ENCODE measurements around the gene HDAC9.

DNA sequence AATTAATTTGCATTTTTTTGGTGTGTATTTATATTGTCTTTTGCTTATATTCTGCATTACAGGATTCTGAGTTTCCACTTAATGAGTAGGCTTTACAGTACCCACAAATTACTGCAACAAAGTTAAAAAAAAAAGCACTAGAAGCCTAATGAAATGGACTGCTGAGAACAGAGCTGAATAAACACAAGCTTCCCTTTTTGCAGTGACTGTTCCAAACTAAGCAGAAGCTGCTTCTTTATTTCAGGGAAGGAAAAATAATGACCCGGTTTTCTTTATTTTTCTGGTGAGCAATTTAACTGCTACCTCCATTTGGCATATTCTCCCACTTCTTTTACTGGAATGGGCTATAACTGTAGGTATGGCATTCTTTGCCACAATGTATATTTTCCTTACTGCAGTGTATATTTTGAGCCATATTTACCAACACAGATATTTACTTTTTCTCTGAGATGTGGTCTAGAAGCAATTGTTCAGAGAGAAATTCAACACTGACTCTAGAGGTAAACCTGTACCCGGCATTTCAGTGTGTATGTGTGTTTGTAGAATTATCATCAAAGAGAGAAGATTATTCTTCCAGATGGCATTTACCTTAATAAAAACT lies 56.9 kb downstream of the HDAC9 start:
- no peak for TF ChIP-seq EZH2 (IDR thresholded peaks at IDR 0.05)
- TF ChIP-seq POLR2AphosphoS5 (IDR thresholded peaks at IDR 0.05; ENCODE audit: borderline replicate concordance, low read depth, low read length) = no peak
- no peak for TF ChIP-seq FOXP2 (optimal IDR thresholded peaks at IDR 0.05; ENCODE audit: control extremely low read depth, extremely low read length, insufficient read depth)

Data from SK-N-MC (cell line).